ENCODE results near the gene PDE1C. TPM values are rescaled to one million over a fixed set of nuclear protein-coding genes. Genes with fewer than 3 reads are reported as not detected.

PDE1C gene
- polyA plus RNA-seq, 6 donors from 2014 or later, result not detected

DNA sequence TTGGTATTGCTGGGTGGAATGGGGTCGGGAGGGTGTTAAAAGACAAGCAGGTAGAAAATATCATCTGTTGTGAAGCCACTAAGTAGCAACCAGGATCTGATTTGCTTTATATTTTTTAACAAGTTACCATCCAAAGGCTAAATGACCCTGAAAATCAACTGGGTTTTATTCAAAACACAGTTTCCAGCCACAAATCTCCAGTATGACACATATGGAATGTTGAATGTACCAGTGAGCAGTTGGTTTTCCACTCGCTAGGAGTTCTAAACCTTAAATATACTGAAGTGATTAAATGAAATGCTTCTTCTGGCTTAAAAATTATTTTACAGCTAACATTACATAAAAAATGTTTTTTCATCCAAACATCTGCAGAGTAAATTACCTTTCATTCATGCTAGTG lies 112.5 kb downstream of the PDE1C start:
- Mint-ChIP-seq H3K4me1 (no peaks in the 10 kb centered on the region), H3K36me3 (no peaks in the 10 kb centered on the region), H3K4me3 (no peak overlapping the region), H3K27ac (peak overlapping the region in 1 of 6 donors; percentile 30), H3K27me3 (peaks cover 0 to 4% (median 0%) of the 10 kb centered on the region in 3 donors), H3K9me3 (no peaks in the 10 kb centered on the region)
- ATAC-seq (ENCODE audit: low read depth in 2 of 2), result no peak
- DNase-seq, result no peak

DNA sequence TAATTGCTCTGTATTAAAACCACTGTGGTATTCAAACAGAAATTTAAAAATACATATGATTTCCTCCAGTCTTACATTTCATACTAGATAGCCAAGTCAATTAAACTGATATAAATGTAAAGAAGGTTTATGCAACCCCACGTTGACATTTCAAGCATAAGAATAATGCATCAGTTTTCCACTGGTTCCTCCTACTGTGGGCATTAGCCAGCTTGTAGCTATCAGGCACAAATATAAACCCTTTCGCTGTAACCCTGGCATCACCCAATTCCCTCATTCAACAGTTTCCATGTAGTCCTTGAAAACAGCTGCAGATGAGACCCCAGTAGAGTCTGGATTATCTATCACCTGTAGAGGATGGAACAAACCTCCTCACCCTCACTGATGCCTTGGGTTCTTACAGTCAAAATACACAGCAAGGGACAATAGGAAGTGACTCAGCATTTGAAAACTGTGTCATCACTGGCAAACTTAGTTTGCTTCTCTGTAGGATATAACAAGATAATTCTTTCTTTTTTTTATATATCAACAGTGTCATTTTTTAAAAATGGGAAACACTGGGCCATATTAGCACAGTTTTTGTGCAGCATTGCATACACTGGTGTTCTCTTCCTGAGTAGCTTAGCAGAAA lies 113.0 kb downstream of the PDE1C start:
- peaks cover 0 to under 1% (median 0%) of the 10 kb centered on the region in 3 donors for H3K27me3 Mint-ChIP-seq

DNA sequence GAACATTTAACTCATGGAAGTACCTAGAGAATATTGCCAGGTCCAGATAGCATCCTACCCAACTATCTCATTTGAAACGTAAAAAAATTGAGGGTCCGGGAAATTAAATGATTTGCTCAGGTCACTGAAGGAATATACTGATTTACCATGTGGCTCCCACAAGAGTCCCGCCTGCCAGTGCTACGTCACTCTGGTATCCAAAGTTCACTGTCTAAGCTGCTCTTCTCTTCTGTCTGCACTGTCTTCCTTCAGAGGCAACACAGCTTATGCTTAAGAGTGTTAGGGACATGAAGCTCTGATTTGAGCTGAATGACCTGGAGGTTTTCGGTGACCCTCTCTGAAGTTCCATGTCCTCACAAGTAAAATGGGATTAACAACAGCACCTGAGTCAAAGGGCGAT lies 114.6 kb downstream of the PDE1C start:
- Mint-ChIP-seq H3K27me3 (no peaks in the 10 kb centered on the region), H3K9me3 (no peaks in the 10 kb centered on the region), H3K36me3 (no peaks in the 10 kb centered on the region), H3K4me3 (no peak overlapping the region), H3K27ac (no peak overlapping the region), H3K4me1 (no peaks in the 10 kb centered on the region)
- no peak for ATAC-seq (ENCODE audit: low read depth in 2 of 2)
- no peak for DNase-seq

More for the DNA sequence above, 113.0 kb downstream of the PDE1C start:
- ATAC-seq (ENCODE audit: low read depth in 2 of 2) (no peak), DNase-seq (no peak)
- Mint-ChIP-seq H3K4me3 (no peak overlapping the region), H3K4me1 (no peaks in the 10 kb centered on the region), H3K36me3 (no peaks in the 10 kb centered on the region), H3K9me3 (no peaks in the 10 kb centered on the region), H3K27ac (no peak overlapping the region)

DNA sequence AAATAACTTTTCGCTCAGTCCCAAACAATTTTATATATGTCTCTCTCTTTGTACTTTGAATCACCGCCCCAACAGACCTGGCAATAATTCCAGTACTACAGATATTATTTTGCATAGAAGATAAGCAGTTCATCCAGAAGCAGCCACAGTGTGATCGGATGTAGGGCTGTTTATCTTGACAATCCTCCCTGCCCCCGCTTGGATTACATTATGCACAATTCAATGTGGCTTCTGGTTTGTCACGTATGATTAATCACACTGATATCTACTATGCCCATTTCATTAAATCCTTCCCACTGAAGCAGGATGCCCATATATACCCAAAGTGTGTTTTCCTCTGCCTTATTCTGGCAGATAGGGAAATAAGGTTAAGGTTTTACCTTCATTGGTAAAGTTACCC lies 115.2 kb downstream of the PDE1C start:
- Mint-ChIP-seq H3K36me3 (no peaks in the 10 kb centered on the region), H3K27me3 (no peaks in the 10 kb centered on the region), H3K4me3 (no peak overlapping the region), H3K4me1 (no peaks in the 10 kb centered on the region), H3K27ac (no peak overlapping the region), H3K9me3 (no peaks in the 10 kb centered on the region)
- DNase-seq, result no peak
- no peak for ATAC-seq (ENCODE audit: low read depth in 2 of 2)

DNA sequence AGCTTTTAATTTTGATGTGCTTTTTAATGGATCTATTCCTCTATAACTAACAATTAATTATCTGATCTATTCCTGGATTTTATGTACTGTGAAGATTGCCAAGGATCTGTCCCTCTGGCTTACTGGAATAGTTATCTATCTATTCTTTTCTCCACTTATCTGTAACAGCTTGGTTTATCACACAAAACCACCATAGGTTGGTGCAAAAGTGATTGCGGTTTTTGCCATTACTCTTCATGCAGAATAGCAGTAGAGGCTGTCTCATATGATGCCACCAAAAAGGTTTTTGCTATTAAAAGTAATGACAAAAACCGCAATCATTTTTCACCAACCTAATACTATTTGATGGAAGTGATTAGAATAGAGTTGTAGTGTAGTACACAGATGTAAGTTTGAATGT lies 115.7 kb downstream of the PDE1C start:
- Mint-ChIP-seq H3K27me3 (no peaks in the 10 kb centered on the region), H3K9me3 (no peaks in the 10 kb centered on the region), H3K4me1 (no peaks in the 10 kb centered on the region), H3K36me3 (no peaks in the 10 kb centered on the region), H3K4me3 (no peak overlapping the region), H3K27ac (no peak overlapping the region)
- no peak for DNase-seq
- no peak for ATAC-seq (ENCODE audit: low read depth in 2 of 2)

DNA sequence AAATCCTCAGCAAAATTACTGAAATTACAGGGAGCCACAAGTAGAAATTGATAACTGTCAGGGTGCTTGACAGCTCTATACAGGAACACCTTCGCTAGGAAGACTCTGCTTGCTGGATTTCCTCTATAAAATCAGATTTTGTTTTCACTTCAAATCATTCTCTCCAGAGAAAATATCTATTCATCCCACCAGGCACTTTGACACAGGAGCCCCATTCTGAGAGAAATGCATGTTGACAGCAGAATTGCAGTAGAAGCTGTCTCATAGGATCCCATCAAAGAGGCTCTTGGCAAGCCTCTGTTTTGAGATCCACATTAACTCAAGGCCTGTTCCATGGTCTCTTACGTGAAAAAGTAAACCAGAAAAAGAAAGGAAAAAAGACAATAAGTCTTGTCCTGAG lies 116.8 kb downstream of the PDE1C start:
- H3K4me1 Mint-ChIP-seq, result no peaks in the 10 kb centered on the region
- no peak for ATAC-seq (ENCODE audit: low read depth in 2 of 2)
- no peaks in the 10 kb centered on the region for H3K9me3 Mint-ChIP-seq
- H3K27ac Mint-ChIP-seq, result no peak overlapping the region
- H3K36me3 Mint-ChIP-seq, result no peaks in the 10 kb centered on the region
- DNase-seq, result no peak
- no peaks in the 10 kb centered on the region for H3K27me3 Mint-ChIP-seq
- H3K4me3 Mint-ChIP-seq, result no peak overlapping the region

DNA sequence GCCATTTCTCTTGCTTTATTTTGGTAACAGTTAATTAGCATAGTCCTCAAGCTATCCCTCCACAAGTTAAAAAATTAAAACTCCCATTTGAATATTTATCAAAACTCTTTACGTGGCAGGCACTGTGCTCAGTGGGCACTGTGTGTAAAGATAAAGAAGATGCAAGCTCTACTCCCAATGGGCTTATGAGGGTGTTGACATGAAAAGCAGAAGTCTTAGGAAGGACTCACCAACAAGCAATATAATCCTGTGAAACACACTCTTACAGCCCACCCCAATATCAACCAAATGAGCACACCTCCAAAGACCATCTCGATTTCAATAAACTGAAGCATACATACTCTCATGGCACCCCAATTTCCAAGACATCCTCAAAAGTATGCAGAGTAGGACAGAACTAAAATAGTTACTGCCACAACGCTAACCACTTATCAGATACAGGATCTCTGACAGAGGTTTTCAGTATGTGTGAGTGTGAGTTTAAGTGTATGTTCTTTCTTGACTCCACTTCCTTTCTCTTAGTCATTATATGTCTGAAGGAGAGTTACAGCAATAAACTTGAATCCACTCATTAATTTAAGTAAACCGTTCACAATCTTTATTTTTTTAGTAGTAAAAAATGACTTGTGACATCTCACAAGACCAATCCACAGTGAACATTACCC lies 120.0 kb downstream of the PDE1C start:
- Mint-ChIP-seq H3K27ac (no peak overlapping the region), H3K36me3 (no peaks in the 10 kb centered on the region), H3K27me3 (no peaks in the 10 kb centered on the region), H3K4me1 (no peaks in the 10 kb centered on the region), H3K9me3 (peaks cover 0 to 20% (median 6%) of the 10 kb centered on the region in 7 donors), H3K4me3 (no peak overlapping the region)
- ATAC-seq (ENCODE audit: low read depth in 2 of 2), result no peak
- no peak for DNase-seq

DNA sequence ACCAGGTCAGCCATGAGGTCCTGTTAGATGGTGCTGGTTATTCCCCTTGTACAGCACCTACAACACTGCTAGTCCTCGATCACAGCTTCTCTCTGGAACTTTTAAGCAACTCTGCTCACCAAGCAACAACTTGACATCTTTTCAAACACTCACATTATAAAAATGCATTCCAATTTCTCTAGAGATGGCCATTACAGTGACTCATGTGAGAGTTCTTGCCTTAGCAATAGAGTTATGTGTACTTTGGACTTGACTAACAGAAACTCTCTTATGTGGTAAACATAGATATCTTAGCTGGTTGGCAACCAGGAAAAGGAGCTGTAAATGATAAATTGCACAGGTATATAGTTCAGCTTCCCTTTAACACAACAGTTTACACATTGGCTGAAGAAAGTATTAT lies 122.2 kb downstream of the PDE1C start:
- Mint-ChIP-seq H3K9me3 (peaks cover 0 to 20% (median 10%) of the 10 kb centered on the region in 7 donors), H3K27ac (no peak overlapping the region), H3K36me3 (no peaks in the 10 kb centered on the region), H3K4me1 (no peaks in the 10 kb centered on the region), H3K4me3 (no peak overlapping the region), H3K27me3 (no peaks in the 10 kb centered on the region)
- ATAC-seq (ENCODE audit: low read depth in 2 of 2) (no peak), DNase-seq (no peak)

DNA sequence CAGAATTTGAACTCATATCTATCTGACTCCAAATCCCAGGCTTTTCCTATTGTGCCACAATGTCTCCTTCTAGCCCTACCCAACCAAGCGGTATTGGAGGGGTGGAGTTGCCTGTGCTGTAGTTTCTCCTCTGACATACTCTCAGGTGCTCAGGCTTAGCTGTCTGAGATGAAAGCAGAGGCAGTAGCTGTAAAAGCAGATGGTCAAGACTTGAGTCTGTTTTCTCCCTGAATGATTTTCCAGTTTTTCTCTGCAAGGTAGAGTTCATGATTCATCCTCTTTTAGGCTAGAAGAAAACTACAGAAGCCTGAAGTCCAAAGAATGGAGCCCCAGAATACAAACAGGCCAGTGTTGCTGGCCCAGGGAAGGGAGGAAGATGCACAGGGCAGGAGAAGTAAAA lies 130.0 kb downstream of the PDE1C start:
- no peak overlapping the region for H3K27ac Mint-ChIP-seq
- ATAC-seq (ENCODE audit: low read depth in 2 of 2), result no peak
- no peaks in the 10 kb centered on the region for H3K36me3 Mint-ChIP-seq
- H3K9me3 Mint-ChIP-seq, result peaks cover 0 to 11% (median 4%) of the 10 kb centered on the region in 7 donors
- DNase-seq, result no peak
- H3K4me1 Mint-ChIP-seq, result no peaks in the 10 kb centered on the region
- no peaks in the 10 kb centered on the region for H3K27me3 Mint-ChIP-seq
- no peak overlapping the region for H3K4me3 Mint-ChIP-seq

DNA sequence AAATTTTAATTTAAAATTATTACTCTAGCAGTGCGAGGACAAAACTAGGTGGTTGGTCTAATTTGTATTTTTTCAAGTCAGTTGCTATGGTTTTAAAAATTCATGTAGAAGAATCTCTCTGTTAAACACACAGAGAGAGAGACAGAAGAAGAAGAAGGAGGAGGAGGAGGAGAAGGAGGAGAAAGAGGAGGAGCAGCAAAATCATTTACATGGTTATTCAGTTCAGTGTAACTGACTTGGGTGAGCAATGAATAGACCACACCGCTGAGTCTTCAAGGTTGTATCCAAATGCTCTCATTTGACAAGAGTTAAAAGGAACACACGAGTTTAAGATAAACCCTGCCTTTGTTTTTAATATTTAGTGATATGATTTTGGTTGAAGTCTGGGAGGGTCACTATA lies 131.1 kb downstream of the PDE1C start:
- Mint-ChIP-seq H3K27me3 (no peaks in the 10 kb centered on the region), H3K4me1 (no peaks in the 10 kb centered on the region), H3K27ac (no peak overlapping the region), H3K9me3 (peaks cover 0 to 11% (median 4%) of the 10 kb centered on the region in 7 donors), H3K36me3 (no peaks in the 10 kb centered on the region), H3K4me3 (no peak overlapping the region)
- no peak for DNase-seq
- ATAC-seq (ENCODE audit: low read depth in 2 of 2), result no peak

DNA sequence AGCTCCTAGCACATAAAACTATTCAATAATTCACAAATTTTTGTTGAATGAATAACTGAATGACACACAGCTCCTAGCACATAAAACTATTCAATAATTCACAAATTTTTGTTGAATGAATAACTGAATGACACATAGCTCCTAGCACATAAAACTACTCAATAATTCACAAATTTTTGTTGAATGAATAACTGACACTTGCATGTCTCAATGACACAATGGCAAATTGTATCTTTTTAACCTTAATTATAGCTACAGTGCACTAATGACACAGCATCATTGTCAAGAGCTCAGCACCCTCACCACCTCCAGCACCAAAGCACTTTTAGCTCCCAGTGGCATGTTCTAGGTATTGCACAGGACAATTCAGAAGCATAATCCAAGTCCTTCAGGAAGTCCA lies 131.6 kb downstream of the PDE1C start:
- H3K4me3 Mint-ChIP-seq, result no peak overlapping the region
- no peak overlapping the region for H3K27ac Mint-ChIP-seq
- no peaks in the 10 kb centered on the region for H3K27me3 Mint-ChIP-seq
- no peaks in the 10 kb centered on the region for H3K36me3 Mint-ChIP-seq
- H3K4me1 Mint-ChIP-seq, result no peaks in the 10 kb centered on the region
- DNase-seq (no peak), ATAC-seq (ENCODE audit: low read depth in 2 of 2) (no peak)
- H3K9me3 Mint-ChIP-seq, result peaks cover 0 to 9% (median 4%) of the 10 kb centered on the region in 7 donors

DNA sequence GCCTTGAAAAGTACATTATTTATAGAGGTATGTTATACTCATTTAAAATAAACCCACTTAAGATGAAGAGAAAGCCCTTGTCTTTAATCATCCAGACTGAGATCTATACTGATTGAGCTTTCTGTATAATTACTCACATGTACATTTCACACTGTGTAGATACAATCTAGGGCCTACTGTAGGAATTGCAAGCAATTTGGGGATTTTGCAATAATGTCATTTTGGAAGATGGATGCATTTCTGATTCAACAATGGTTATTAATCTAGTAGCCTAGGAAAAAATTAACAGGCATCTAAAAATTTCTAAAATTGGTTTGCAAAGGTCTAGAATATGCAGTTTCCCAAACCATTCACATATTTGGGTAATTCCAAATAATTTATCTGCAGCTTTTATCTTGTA lies 132.2 kb downstream of the PDE1C start:
- ATAC-seq (ENCODE audit: low read depth in 2 of 2) (no peak), DNase-seq (no peak)
- H3K36me3 Mint-ChIP-seq, result no peaks in the 10 kb centered on the region
- H3K9me3 Mint-ChIP-seq, result peaks cover 0 to 9% (median 4%) of the 10 kb centered on the region in 7 donors
- no peak overlapping the region for H3K27ac Mint-ChIP-seq
- no peaks in the 10 kb centered on the region for H3K27me3 Mint-ChIP-seq
- H3K4me3 Mint-ChIP-seq, result no peak overlapping the region
- no peaks in the 10 kb centered on the region for H3K4me1 Mint-ChIP-seq

DNA sequence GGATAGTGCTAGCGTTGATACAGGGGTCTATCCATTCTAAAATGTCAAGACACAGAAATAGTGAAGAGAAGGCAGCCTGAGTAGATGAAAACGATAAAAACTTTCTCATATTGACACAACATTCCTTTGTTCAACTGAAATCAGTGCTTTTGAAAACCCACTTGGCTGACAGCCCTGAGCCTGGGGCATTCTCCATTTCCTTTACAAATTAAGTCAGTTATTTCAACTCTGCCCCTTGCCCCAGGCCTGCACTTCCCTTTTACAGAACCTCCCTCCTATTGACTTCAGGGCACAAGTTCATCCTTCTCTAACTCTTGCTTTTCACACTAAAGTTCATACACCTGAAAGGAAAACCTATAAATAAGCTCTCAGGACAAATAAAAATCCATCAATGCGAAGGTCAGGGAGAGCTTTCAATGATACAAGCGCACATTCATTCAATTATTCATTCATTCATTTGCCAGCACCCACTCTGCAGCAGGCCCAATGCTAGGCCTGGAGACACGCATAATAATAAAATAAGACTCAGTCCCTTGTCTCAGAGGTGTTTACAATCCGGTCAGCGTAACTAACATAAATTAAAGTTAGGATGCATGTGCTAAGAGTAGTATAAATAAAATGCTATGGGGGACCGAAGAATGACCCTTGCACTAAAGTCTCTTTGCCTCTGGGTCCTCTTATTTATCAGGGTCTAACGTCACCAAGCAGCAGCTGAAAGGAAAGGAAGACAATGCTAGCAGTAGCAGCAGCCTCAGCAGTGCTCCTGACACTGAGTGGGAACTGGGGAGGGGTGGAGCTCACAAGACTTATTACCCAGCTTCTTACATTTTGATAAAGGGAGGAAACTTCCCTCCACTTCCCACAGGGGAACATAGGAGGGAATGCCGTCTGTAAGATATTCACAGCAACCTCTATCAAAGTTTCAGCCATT lies 134.8 kb downstream of the PDE1C start:
- Mint-ChIP-seq H3K9me3 (peaks cover 0 to 15% (median 7%) of the 10 kb centered on the region in 7 donors), H3K27ac (no peak overlapping the region), H3K36me3 (no peaks in the 10 kb centered on the region), H3K4me1 (no peaks in the 10 kb centered on the region), H3K4me3 (no peak overlapping the region), H3K27me3 (no peaks in the 10 kb centered on the region)
- DNase-seq, result no peak
- no peak for ATAC-seq (ENCODE audit: low read depth in 2 of 2)

DNA sequence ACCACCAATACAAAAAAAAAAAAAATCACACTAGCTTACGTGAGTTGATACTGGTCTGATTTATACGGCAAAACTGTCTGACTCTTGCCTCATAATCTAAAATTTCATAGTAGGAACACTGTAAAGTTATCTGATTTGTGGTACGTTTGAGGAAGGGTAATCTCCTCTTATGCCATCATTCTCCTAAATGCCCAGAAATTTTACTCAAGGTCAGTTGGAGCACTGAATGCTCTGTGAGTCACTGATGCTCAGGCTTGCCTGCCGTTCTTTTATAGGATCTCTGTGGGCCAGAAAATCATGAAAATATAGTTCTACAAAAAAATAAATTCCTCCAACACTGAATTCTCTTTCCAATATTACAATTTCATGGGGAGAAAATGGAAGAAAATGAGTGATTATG lies 135.7 kb downstream of the PDE1C start:
- Mint-ChIP-seq H3K27me3 (no peaks in the 10 kb centered on the region), H3K4me3 (no peak overlapping the region), H3K9me3 (peaks cover 0 to 22% (median 7%) of the 10 kb centered on the region in 7 donors), H3K4me1 (no peaks in the 10 kb centered on the region), H3K36me3 (no peaks in the 10 kb centered on the region), H3K27ac (no peak overlapping the region)
- ATAC-seq (ENCODE audit: low read depth in 2 of 2), result no peak
- no peak for DNase-seq
